H9 (cell line): ENCODE measurements around the gene FCMR. TPM values are rescaled to one million over a fixed set of nuclear protein-coding genes. Genes with fewer than 3 reads are reported as not detected.

ENCODE experiments used
- DNase-seq: peaks from one replicate; pipeline ENCODE4 v3.0.0-alpha.2; 2017
- H2AFZ ChIP-seq: one replicate; pipeline ENCODE4 v1.6.1; 2013; ENCODE audit warnings: mild to moderate bottlenecking, low read length, control low read depth, moderate library complexity
- H2AK5ac ChIP-seq: 2 replicates; pipeline ENCODE4 v1.6.1; 2013; ENCODE audit warnings: low read length, control low read depth, mixed read lengths; ENCODE audit not compliant: insufficient read length
- H2BK120ac ChIP-seq: one replicate; pipeline ENCODE4 v1.6.1; 2013; ENCODE audit warnings: low read depth, mild to moderate bottlenecking, low read length, control low read depth, inconsistent platforms; ENCODE audit not compliant: poor library complexity, severe bottlenecking
- H2BK12ac ChIP-seq: 2 replicates; pipeline ENCODE4 v1.6.1; 2013; ENCODE audit warnings: low read length, control low read depth, mixed read lengths, low read depth; ENCODE audit not compliant: insufficient read length
- H2BK15ac ChIP-seq: 2 replicates; pipeline ENCODE4 v1.6.1; 2013; ENCODE audit warnings: low read depth, low read length, control low read depth
- H2BK20ac ChIP-seq: one replicate; pipeline ENCODE4 v1.6.1; 2013; ENCODE audit warnings: low read depth, mild to moderate bottlenecking, low read length, control low read depth, inconsistent platforms; ENCODE audit not compliant: poor library complexity, severe bottlenecking
- H2BK5ac ChIP-seq: 2 replicates; pipeline ENCODE4 v1.6.1; 2013; ENCODE audit warnings: low read length, control low read depth, mixed read lengths; ENCODE audit not compliant: insufficient read length
- H3K14ac ChIP-seq: 2 replicates; pipeline ENCODE4 v1.6.1; 2013; ENCODE audit warnings: low read length, control low read depth; ENCODE audit not compliant: insufficient read depth
- H3K18ac ChIP-seq: 2 replicates; pipeline ENCODE4 v1.6.1; 2013; ENCODE audit warnings: low read depth, mild to moderate bottlenecking, mixed read lengths, low read length, control low read depth; ENCODE audit not compliant: insufficient read length
- H3K23ac ChIP-seq: 2 replicates; pipeline ENCODE4 v1.6.1; 2013; ENCODE audit warnings: low read length, control low read depth, mixed read lengths, low read depth; ENCODE audit not compliant: insufficient read length
- H3K23me2 ChIP-seq: 2 replicates; pipeline ENCODE4 v1.6.1; 2013; ENCODE audit warnings: low read depth, mild to moderate bottlenecking, mixed read lengths, low read length, control low read depth; ENCODE audit not compliant: insufficient read length, poor library complexity, severe bottlenecking
- H3K27ac ChIP-seq: 2 replicates; pipeline ENCODE4 v1.5.1; 2013; ENCODE audit warnings: low read length, control low read depth, mixed read lengths, low read depth; ENCODE audit not compliant: insufficient read length
- H3K27me3 ChIP-seq: 2 replicates; pipeline ENCODE4 v1.6.1; 2013; ENCODE audit warnings: low read length, control low read depth, inconsistent platforms; ENCODE audit not compliant: insufficient read depth
- H3K4ac ChIP-seq: 2 replicates; pipeline ENCODE4 v1.6.1; 2013; ENCODE audit warnings: low read depth, mild to moderate bottlenecking, control low read depth, inconsistent platforms, low read length, moderate library complexity
- H3K4me1 ChIP-seq: 2 replicates; pipeline ENCODE4 v1.6.1; 2013; ENCODE audit warnings: low read length, control low read depth, inconsistent platforms; ENCODE audit not compliant: insufficient read depth
- H3K4me2 ChIP-seq: 2 replicates; pipeline ENCODE4 v1.6.1; 2013; ENCODE audit warnings: low read length, control low read depth, mixed read lengths; ENCODE audit not compliant: insufficient read length, insufficient read depth
- H3K56ac ChIP-seq: 2 replicates; pipeline ENCODE4 v1.6.1; 2013; ENCODE audit warnings: low read depth, mild to moderate bottlenecking, mixed read lengths, low read length, control low read depth; ENCODE audit not compliant: insufficient read length
- H3K79me1 ChIP-seq: 2 replicates; pipeline ENCODE4 v1.6.1; 2013; ENCODE audit warnings: low read depth, mild to moderate bottlenecking, moderate library complexity, low read length, control low read depth, inconsistent platforms; ENCODE audit not compliant: insufficient read depth, poor library complexity, severe bottlenecking
- H3K79me2 ChIP-seq: 2 replicates; pipeline ENCODE4 v1.6.1; 2013; ENCODE audit warnings: low read length, control low read depth, inconsistent platforms; ENCODE audit not compliant: insufficient read depth
- H3K9ac ChIP-seq: 2 replicates; pipeline ENCODE4 v1.6.1; 2013; ENCODE audit warnings: low read length, control low read depth, mixed read lengths; ENCODE audit not compliant: insufficient read length; ENCODE audit errors: extremely low read depth
- H3K9me3 ChIP-seq: one replicate; pipeline ENCODE4 v1.6.1; 2013; ENCODE audit warnings: low read depth, low read length, inconsistent platforms; ENCODE audit not compliant: control insufficient read depth
- H3T11ph ChIP-seq: one replicate; pipeline ENCODE4 v1.6.1; 2013; ENCODE audit warnings: mild to moderate bottlenecking, low read length, control low read depth, inconsistent platforms
- H4K20me1 ChIP-seq: one replicate; pipeline ENCODE4 v1.6.1; 2013; ENCODE audit not compliant: control insufficient read depth, insufficient read length, insufficient read depth
- H4K5ac ChIP-seq: 2 replicates; pipeline ENCODE4 v1.6.1; 2013; ENCODE audit warnings: low read depth, mild to moderate bottlenecking, mixed read lengths, low read length, control low read depth; ENCODE audit not compliant: insufficient read length
- H4K8ac ChIP-seq: replicated peaks from 2 replicates; pipeline ENCODE4 v1.6.1; 2013; ENCODE audit warnings: low read length, control low read depth, mixed read lengths, low read depth; ENCODE audit not compliant: insufficient read length
- H4K91ac ChIP-seq: 2 replicates; pipeline ENCODE4 v1.6.1; 2013; ENCODE audit warnings: low read depth, mild to moderate bottlenecking, moderate library complexity, mixed read lengths, low read length, control low read depth; ENCODE audit not compliant: insufficient read length
- H3K27ac Mint-ChIP-seq, 3 experiments: 2 replicates in 2 of 3; 3 replicates in 1 of 3; pipeline ENCODE4 v1.8.0; 2020 to 2021; ENCODE audit warnings: mixed read lengths in 3 of 3, mild to moderate bottlenecking in 1 of 3, moderate library complexity in 1 of 3
- H3K27me3 Mint-ChIP-seq: 2 replicates; pipeline ENCODE4 v1.8.0; 2021; ENCODE audit warnings: low read depth, mild to moderate bottlenecking, moderate library complexity, mixed read lengths
- H3K36me3 Mint-ChIP-seq, 3 experiments: 2 replicates in 2 of 3; 3 replicates in 1 of 3; pipeline ENCODE4 v1.8.0; 2020 to 2021; ENCODE audit warnings: low read depth in 3 of 3, mixed read lengths in 3 of 3; ENCODE audit not compliant: insufficient read depth in 1 of 3
- H3K4me1 Mint-ChIP-seq, 2 experiments: 2 replicates each; pipeline ENCODE4 v1.8.0; 2020; ENCODE audit warnings: mixed read lengths in 2 of 2
- H3K4me3 Mint-ChIP-seq, 2 experiments: 2 replicates in 1 of 2; 3 replicates in 1 of 2; pipeline ENCODE4 v1.8.0; 2020 to 2021; ENCODE audit warnings: mild to moderate bottlenecking in 2 of 2, mixed read lengths in 2 of 2, moderate library complexity in 1 of 2
- H3K9me3 Mint-ChIP-seq, 2 experiments: 2 replicates in 1 of 2; 3 replicates in 1 of 2; pipeline ENCODE4 v1.8.0; 2020; ENCODE audit warnings: mild to moderate bottlenecking in 2 of 2, mixed read lengths in 2 of 2, moderate library complexity in 1 of 2
- CTCF ChIP-seq: fragments of 200-600 bp; sonication (generic); conservative IDR thresholded peaks from 3 replicates; pipeline ENCODE4 v1.8.0; 2021; ENCODE audit warnings: antibody characterized with exemption, mild to moderate bottlenecking
- WGBS: extraction: QIAGEN DNeasy Blood & Tissue Kit; methylation state at CpG from one replicate; pipeline ENCODE4 v1.1.7; 2013; ENCODE audit warnings: missing lambda C conversion rate, low lambda C conversion rate, mixed read lengths; ENCODE audit not compliant: insufficient read length; ENCODE audit errors: extremely low coverage; 5-methylcytosine and 5-hydroxymethylcytosine counted together
- total RNA-seq: library from RNA; stranded (reverse); gene quantifications from 2 replicates; pipeline ENCODE4 v1.2.1, GENCODE V29; 2021

The FCMR gene
- total RNA-seq, 1 experiment from 2014 or later = not detected

- H3K14ac ChIP-seq = no peak overlapping the region
- H3K9ac ChIP-seq = no peak overlapping the region
- no peak overlapping the region for H3K18ac ChIP-seq
- no peak overlapping the region for H2BK15ac ChIP-seq
- H2BK120ac ChIP-seq = no peak overlapping the region
- Mint-ChIP-seq H3K36me3 (no peaks in the 10 kb centered on the region), H3K4me1 (peaks cover 0 to 6% of the 10 kb centered on the region in 2 experiments; a peak in 2 of 4 replicates), H3K4me3 (no peak overlapping the region), H3K27me3 (peaks cover 13% of the 10 kb centered on the region), H3K27ac (no peak overlapping the region), H3K9me3 (no peaks in the 10 kb centered on the region)
- DNase-seq = no peak
- H3K27ac ChIP-seq = no peak overlapping the region
- H3T11ph ChIP-seq = no peak overlapping the region
- no peaks in the 10 kb centered on the region for H3K23me2 ChIP-seq
- H3K79me2 ChIP-seq = no peaks in the 10 kb centered on the region
- no peaks in the 10 kb centered on the region for H3K4me1 ChIP-seq
- no peak overlapping the region for H2BK5ac ChIP-seq
- H3K9me3 ChIP-seq = no peaks in the 10 kb centered on the region
- H4K20me1 ChIP-seq = no peaks in the 10 kb centered on the region
- H2AK5ac ChIP-seq = no peak overlapping the region
- H3K4ac ChIP-seq = no peak overlapping the region
- H2BK20ac ChIP-seq = no peak overlapping the region
- H3K56ac ChIP-seq = no peak overlapping the region
- WGBS = no CpG with 5 or more reads among the region's 2 CpGs
- no peak overlapping the region for H4K8ac ChIP-seq
- H3K4me2 ChIP-seq = no peak overlapping the region
- H4K5ac ChIP-seq = no peak overlapping the region
- H4K91ac ChIP-seq = no peak overlapping the region
- H2BK12ac ChIP-seq = no peak overlapping the region
- H3K27me3 ChIP-seq = no peaks in the 10 kb centered on the region
- no peak overlapping the region for H3K23ac ChIP-seq
- no peaks in the 10 kb centered on the region for H3K79me1 ChIP-seq
- no peak for TF ChIP-seq CTCF
- no peak overlapping the region for H2AFZ ChIP-seq
Observed at GRCh38 chr1:206958144-206958543, 36.4 kb upstream of the FCMR start.
